GM10266 (cell line): ENCODE data around the gene SPATA12.

Experiments used
- DNase-seq: peaks from one replicate; pipeline ENCODE4 v3.0.0; 2012; ENCODE audit errors: extremely low spot score
- TF ChIP-seq, protein P1 (sequence below): IDR thresholded peaks from 2 replicates; pipeline ENCODE4 v1.5.1; 2012; ENCODE audit warnings: mild to moderate bottlenecking, low read depth; ENCODE audit not compliant: control insufficient read depth, insufficient read depth; ENCODE audit errors: missing control alignments

SPATA12 gene

DNA sequence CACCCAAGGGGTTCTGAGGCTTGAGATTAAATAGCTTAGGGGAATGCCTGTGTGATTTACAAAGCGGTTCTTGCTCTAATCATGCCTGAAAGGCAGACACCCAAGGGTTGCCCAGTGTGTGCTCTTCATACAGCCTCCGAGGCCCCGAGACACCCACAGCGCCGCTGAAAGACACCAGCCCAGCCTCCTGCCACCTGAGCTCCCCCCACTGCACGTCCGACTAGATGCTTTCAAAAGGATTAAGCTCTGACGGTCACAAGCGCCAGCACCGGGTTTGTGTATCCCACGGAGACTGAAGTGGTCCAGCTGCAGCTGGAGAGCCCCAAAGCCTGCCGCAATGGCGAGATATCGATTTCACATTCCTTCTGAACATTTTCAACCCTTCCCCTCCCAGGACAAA lies 50.3 kb downstream of the SPATA12 start:
- TF ChIP-seq, protein P1, sequence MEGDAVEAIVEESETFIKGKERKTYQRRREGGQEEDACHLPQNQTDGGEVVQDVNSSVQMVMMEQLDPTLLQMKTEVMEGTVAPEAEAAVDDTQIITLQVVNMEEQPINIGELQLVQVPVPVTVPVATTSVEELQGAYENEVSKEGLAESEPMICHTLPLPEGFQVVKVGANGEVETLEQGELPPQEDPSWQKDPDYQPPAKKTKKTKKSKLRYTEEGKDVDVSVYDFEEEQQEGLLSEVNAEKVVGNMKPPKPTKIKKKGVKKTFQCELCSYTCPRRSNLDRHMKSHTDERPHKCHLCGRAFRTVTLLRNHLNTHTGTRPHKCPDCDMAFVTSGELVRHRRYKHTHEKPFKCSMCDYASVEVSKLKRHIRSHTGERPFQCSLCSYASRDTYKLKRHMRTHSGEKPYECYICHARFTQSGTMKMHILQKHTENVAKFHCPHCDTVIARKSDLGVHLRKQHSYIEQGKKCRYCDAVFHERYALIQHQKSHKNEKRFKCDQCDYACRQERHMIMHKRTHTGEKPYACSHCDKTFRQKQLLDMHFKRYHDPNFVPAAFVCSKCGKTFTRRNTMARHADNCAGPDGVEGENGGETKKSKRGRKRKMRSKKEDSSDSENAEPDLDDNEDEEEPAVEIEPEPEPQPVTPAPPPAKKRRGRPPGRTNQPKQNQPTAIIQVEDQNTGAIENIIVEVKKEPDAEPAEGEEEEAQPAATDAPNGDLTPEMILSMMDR: no peak
- no peak for DNase-seq

DNA sequence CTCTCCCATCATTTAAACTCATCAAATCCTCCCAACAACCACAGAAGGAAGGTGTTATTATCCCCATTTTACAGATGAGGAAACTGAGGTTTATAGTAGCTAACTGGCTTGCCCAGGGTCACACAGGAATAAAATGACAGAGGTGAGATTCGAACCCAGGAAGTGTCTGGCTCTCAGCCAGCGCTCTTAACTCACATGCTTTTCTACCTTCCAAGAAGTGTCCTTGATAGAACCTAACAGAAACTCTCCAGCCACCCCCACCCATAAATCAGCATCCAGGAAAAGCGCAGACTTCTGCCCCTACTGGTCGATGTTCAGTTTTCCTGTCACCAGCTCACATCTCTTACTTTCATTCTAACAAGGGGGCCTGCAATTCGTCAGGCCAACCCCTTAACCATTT lies 51.7 kb downstream of the SPATA12 start:
- no peak for DNase-seq
- TF ChIP-seq, protein P1: peak; percentile 26

DNA sequence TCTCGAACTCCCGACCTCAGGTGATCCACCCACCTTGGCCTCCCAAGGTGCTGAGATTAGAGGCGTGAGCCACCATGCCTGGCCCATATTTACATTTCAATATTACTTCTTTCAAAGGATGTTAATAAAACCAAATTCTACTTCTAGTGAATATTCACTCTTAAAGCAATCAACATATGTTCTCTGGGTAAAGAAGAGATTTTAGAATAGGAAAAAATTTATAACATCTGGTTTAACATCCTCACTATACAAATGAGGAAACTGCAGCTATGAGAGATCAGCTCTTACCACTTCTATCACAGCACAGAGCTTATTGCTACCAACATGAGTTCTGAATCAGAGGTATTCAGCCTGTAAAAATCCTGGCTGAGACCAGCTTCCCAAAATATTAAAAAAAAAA lies 56.0 kb downstream of the SPATA12 start:
- TF ChIP-seq, protein P1: no peak

DNA sequence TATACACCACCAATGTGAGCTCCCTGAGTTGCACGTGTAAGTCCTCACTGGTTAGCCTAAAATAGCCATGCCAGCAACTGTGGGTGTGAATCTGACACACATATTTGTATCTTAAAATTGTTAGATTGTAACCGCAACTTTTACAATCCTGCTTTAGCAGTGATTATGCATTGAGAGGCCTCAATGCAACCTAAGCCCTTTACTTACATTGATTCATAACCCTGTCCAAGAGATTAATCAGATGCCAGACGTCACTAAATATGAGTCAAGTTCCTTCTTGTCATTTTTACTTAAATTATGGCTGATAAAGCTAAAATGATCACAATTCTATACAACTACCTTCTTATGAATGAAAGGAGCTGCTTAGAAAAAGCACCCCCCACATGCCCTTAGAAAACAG lies 57.8 kb downstream of the SPATA12 start:
- DNase-seq: no peak
- TF ChIP-seq, protein P1: no peak

More for the DNA sequence above, 56.0 kb downstream of the SPATA12 start:
- no peak for DNase-seq

DNA sequence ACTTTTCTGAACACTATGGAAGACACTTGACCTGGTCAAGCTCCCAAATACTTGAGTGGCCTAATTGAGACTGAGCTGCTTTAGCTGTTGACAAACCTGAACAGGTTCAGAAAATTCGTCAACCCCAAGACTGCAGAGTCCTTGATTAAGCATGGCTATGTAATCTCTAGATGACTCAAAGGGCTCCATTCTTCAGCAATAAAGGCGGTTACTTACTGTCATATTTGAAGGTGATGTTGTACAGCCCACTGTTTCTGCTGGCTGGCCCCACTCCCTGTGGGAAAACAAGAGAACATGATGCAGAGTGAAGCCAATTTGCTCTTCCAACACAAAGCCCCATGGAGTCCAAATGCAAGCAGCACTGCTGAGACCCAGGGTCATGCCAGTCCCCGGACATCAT lies 59.6 kb downstream of the SPATA12 start:
- TF ChIP-seq, protein P1: no peak
- no peak for DNase-seq

DNA sequence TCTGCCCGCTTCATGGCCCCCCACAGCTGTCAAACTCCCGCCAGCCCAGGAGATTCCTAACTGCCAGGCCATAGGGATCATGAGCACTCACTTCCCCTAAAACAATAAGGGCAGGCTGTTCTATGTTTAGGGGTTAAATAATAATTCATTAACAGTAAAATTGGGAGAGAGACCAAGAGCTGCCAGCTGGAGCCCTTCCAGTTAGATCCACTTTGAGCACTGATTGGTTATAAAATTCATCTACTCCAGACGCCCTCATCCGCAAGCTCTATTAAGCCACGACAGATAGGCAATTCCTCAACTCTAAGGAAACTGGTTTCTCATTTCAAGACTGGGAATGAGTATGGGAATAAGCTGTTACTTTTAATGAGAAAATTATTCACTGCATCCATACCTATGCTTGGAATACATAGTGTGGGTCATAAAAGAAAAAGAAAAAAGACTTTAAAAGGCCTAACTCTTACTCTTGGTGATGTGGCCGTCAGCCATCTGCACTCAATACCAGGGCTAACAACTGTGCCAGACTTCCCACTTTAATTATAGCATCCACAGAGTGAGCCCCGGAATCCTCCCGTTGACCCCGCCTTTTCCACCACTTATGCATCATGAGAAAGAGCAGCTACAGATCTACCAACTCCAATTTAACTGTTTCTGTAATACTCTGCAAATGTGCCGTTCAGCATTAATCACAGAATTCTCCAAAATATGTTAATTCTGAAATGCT lies 60.1 kb downstream of the SPATA12 start:
- DNase-seq: no peak
- TF ChIP-seq, protein P1: no peak
